HepG2 (cell line): ENCODE results near the gene TBC1D4. TPM values are rescaled to one million over a fixed set of nuclear protein-coding genes. Genes with fewer than 3 reads are reported as not detected.

Experiments used
- AKAP8 ChIP-seq: sonication (generic); formaldehyde crosslinking; IDR thresholded peaks from 2 replicates; pipeline ENCODE4 v1.5.1; 2020; ENCODE audit warnings: mild to moderate bottlenecking, missing genetic modification reagents
- GATAD2A ChIP-seq: IDR thresholded peaks from 2 replicates; pipeline ENCODE4 v1.6.1; 2016
- KDM6A ChIP-seq: IDR thresholded peaks from 2 replicates; pipeline ENCODE4 v1.6.1; 2016; ENCODE audit warnings: low read depth
- LCORL ChIP-seq, 2 experiments: fragments of 450-650 bp in 1 of 2; sonication (generic) in 1 of 2; formaldehyde crosslinking in 1 of 2; IDR thresholded peaks; 2 replicates each; pipeline versions ENCODE4 v1.5.0 to v1.6.1; 2017 to 2020; ENCODE audit warnings: antibody characterized with exemption in 1 of 2, missing genetic modification reagents in 1 of 2
- MAZ ChIP-seq, 2 experiments: sonication (generic) in 1 of 2; formaldehyde crosslinking in 1 of 2; IDR thresholded peaks; 2 replicates each; pipeline versions ENCODE4 v1.5.0 to v1.6.1; 2012 to 2020; ENCODE audit warnings: low read depth in 2 of 2, mild to moderate bottlenecking in 2 of 2, borderline replicate concordance in 1 of 2, improper control_type of control experiment in 1 of 2, low read length in 1 of 2, missing genetic modification reagents in 1 of 2, moderate library complexity in 1 of 2
- SALL1 ChIP-seq: sonication (generic); formaldehyde crosslinking; IDR thresholded peaks from 2 replicates; pipeline ENCODE4 v1.8.0; 2022; ENCODE audit warnings: mild to moderate bottlenecking, missing genetic modification reagents
- SIX4 ChIP-seq: sonication (generic); formaldehyde crosslinking; IDR thresholded peaks from 2 replicates; pipeline ENCODE4 v1.4.0; 2020; ENCODE audit warnings: missing genetic modification reagents
- SMYD3 ChIP-seq: sonication (generic); formaldehyde crosslinking; IDR thresholded peaks from 2 replicates; pipeline ENCODE4 v1.8.1; 2023; ENCODE audit warnings: mild to moderate bottlenecking, missing genetic modification reagents
- TEAD3 ChIP-seq: optimal IDR thresholded peaks from 2 replicates; pipeline ENCODE3; 2016; ENCODE audit warnings: borderline replicate concordance
- ZBTB7B ChIP-seq: sonication (generic); formaldehyde crosslinking; IDR thresholded peaks from 2 replicates; pipeline ENCODE4 v1.4.0; 2020; ENCODE audit warnings: missing genetic modification reagents
- ZFP62 ChIP-seq: sonication (generic); formaldehyde crosslinking; IDR thresholded peaks from 2 replicates; pipeline ENCODE4 v1.4.0; 2020; ENCODE audit warnings: missing genetic modification reagents
- ZNF292 ChIP-seq: sonication (generic); formaldehyde crosslinking; IDR thresholded peaks from 2 replicates; pipeline ENCODE4 v1.8.1; 2022; ENCODE audit warnings: mild to moderate bottlenecking, low read depth, missing genetic modification reagents, borderline replicate concordance
- ZNF510 ChIP-seq: sonication (generic); formaldehyde crosslinking; IDR thresholded peaks from 2 replicates; pipeline ENCODE4 v1.4.0; 2020; ENCODE audit warnings: low read depth, mild to moderate bottlenecking, missing genetic modification reagents
- ZNF652 ChIP-seq: IDR thresholded peaks from 2 replicates; pipeline ENCODE4 v1.6.1; 2016; ENCODE audit warnings: low read depth, borderline replicate concordance
- ZNF678 ChIP-seq: sonication (generic); formaldehyde crosslinking; IDR thresholded peaks from 2 replicates; pipeline ENCODE4 v1.4.0; 2020; ENCODE audit warnings: mild to moderate bottlenecking, missing genetic modification reagents
- ZNF709 ChIP-seq: sonication (generic); formaldehyde crosslinking; IDR thresholded peaks from 2 replicates; pipeline ENCODE4 v1.5.0; 2020; ENCODE audit warnings: mild to moderate bottlenecking, missing genetic modification reagents
- ZNF883 ChIP-seq: sonication (generic); formaldehyde crosslinking; IDR thresholded peaks from 2 replicates; pipeline ENCODE4 v1.5.1; 2020; ENCODE audit warnings: mild to moderate bottlenecking, missing genetic modification reagents; ENCODE audit errors: not compliant biosample characterization
- polyA plus RNA-seq, 8 experiments: library from polyadenylated mRNA; depleted of rRNA in 3 of 8; stranded (reverse) in 7 of 8; unstranded in 1 of 8; fragments of >200 nt; fragmentation: Illumina TruSeq in 4 of 8; extraction: Trizol in 4 of 8; gene quantifications; 2 replicates each; pipeline versions ENCODE4 v1.2.1 to v1.2.3, GENCODE V29; 2011 to 2016; ENCODE audit warnings: low read depth in 4 of 8, missing spikeins in 1 of 8, mixed read lengths in 1 of 8; ENCODE audit not compliant: insufficient read depth in 1 of 8
- total RNA-seq, 5 experiments: library from RNA; depleted of rRNA; stranded (reverse); fragments of >200 nt; fragmentation: Illumina TruSeq; extraction: Trizol; gene quantifications; 2 replicates each; pipeline ENCODE4 v1.2.3, GENCODE V29; 2016; ENCODE audit warnings: low read depth in 1 of 5
- TF ChIP-seq, protein P1 (sequence below): sonication (generic); formaldehyde crosslinking; IDR thresholded peaks from 2 replicates; pipeline ENCODE4 v1.4.0; 2020; ENCODE audit warnings: missing genetic modification reagents
- TF ChIP-seq, protein P2 (sequence below): sonication (generic); formaldehyde crosslinking; IDR thresholded peaks from 2 replicates; pipeline ENCODE4 v1.8.0; 2022; ENCODE audit warnings: mild to moderate bottlenecking, missing genetic modification reagents, moderate library complexity
- TF ChIP-seq, protein P3 (sequence below), 2 experiments: sonication (generic) in 1 of 2; formaldehyde crosslinking in 1 of 2; IDR thresholded peaks; 2 replicates each; pipeline versions ENCODE4 v1.4.0 to v1.6.1; 2018 to 2020; ENCODE audit warnings: missing genetic modification reagents in 2 of 2, borderline replicate concordance in 1 of 2, low read depth in 1 of 2, mild to moderate bottlenecking in 1 of 2, missing biosample characterization in 1 of 2
- TF ChIP-seq, protein P4 (sequence below): sonication (generic); formaldehyde crosslinking; IDR thresholded peaks from 2 replicates; pipeline ENCODE4 v1.4.0; 2020; ENCODE audit warnings: missing genetic modification reagents

TBC1D4 gene
- total and polyA plus RNA-seq, 2 of the 13 experiments (the other 11 are each of a cell fraction or from before 2014, with no cell fraction given): 35.9 to 64.4 TPM

DNA sequence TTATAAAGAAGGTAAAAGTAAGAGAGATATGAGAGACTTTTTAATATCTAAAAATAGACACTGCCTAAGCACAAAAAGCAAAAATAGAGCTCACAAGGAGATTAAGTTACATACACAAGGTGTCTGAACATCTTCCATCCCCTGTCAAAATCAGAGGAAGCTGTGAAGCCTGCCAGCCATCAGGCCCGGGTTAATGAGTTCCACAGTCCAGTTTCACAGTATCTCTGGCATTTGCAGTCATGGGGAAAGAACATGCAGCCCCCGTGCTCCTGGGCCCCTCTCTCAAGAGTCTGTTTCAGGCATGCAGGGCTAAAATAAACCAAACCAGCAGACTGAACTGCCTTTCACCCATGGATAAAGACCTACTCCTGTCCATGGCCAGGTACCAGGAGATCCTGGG is 79.2 kb downstream of the TBC1D4 start (continued):
- TF ChIP-seq, protein P1, sequence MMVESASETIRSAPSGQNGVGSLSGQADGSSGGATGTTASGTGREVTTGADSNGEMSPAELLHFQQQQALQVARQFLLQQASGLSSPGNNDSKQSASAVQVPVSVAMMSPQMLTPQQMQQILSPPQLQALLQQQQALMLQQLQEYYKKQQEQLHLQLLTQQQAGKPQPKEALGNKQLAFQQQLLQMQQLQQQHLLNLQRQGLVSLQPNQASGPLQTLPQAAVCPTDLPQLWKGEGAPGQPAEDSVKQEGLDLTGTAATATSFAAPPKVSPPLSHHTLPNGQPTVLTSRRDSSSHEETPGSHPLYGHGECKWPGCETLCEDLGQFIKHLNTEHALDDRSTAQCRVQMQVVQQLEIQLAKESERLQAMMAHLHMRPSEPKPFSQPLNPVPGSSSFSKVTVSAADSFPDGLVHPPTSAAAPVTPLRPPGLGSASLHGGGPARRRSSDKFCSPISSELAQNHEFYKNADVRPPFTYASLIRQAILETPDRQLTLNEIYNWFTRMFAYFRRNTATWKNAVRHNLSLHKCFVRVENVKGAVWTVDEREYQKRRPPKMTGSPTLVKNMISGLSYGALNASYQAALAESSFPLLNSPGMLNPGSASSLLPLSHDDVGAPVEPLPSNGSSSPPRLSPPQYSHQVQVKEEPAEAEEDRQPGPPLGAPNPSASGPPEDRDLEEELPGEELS (CRISPR knock-in tag): 0 out of 2 replicates have a peak, but pooled peaks have one; percentile 17
- TF ChIP-seq, protein P2, sequence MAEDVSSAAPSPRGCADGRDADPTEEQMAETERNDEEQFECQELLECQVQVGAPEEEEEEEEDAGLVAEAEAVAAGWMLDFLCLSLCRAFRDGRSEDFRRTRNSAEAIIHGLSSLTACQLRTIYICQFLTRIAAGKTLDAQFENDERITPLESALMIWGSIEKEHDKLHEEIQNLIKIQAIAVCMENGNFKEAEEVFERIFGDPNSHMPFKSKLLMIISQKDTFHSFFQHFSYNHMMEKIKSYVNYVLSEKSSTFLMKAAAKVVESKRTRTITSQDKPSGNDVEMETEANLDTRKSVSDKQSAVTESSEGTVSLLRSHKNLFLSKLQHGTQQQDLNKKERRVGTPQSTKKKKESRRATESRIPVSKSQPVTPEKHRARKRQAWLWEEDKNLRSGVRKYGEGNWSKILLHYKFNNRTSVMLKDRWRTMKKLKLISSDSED (CRISPR knock-in tag): no peak
- no peak for TF ChIP-seq SMYD3 (CRISPR knock-in tag)
- TF ChIP-seq ZFP62: no peak
- TF ChIP-seq GATAD2A (CRISPR knock-in tag): peak; percentile 52
- TF ChIP-seq, protein P3, sequence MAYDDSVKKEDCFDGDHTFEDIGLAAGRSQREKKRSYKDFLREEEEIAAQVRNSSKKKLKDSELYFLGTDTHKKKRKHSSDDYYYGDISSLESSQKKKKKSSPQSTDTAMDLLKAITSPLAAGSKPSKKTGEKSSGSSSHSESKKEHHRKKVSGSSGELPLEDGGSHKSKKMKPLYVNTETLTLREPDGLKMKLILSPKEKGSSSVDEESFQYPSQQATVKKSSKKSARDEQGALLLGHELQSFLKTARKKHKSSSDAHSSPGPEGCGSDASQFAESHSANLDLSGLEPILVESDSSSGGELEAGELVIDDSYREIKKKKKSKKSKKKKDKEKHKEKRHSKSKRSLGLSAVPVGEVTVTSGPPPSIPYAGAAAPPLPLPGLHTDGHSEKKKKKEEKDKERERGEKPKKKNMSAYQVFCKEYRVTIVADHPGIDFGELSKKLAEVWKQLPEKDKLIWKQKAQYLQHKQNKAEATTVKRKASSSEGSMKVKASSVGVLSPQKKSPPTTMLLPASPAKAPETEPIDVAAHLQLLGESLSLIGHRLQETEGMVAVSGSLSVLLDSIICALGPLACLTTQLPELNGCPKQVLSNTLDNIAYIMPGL (CRISPR knock-in tag; IDR thresholded peaks at IDR 0.05; ENCODE audit: borderline replicate concordance in 1 of 2, low read depth in 1 of 2): no peak
- TF ChIP-seq SALL1 (CRISPR knock-in tag): peak; percentile 83
- no peak for TF ChIP-seq ZNF709
- TF ChIP-seq ZBTB7B (CRISPR knock-in tag): peak; percentile 65; the same call in 1 of the 2 replicates
- TF ChIP-seq AKAP8 (CRISPR knock-in tag): no peak
- no peak for TF ChIP-seq ZNF652
- TF ChIP-seq, protein P4, sequence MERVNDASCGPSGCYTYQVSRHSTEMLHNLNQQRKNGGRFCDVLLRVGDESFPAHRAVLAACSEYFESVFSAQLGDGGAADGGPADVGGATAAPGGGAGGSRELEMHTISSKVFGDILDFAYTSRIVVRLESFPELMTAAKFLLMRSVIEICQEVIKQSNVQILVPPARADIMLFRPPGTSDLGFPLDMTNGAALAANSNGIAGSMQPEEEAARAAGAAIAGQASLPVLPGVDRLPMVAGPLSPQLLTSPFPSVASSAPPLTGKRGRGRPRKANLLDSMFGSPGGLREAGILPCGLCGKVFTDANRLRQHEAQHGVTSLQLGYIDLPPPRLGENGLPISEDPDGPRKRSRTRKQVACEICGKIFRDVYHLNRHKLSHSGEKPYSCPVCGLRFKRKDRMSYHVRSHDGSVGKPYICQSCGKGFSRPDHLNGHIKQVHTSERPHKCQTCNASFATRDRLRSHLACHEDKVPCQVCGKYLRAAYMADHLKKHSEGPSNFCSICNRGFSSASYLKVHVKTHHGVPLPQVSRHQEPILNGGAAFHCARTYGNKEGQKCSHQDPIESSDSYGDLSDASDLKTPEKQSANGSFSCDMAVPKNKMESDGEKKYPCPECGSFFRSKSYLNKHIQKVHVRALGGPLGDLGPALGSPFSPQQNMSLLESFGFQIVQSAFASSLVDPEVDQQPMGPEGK: peak; percentile 74
- TF ChIP-seq KDM6A (CRISPR knock-in tag): 0 out of 2 replicates have a peak, but pooled peaks have one; percentile 15
- no peak for TF ChIP-seq ZNF883 (CRISPR knock-in tag)
- peak; percentile 68 for TF ChIP-seq TEAD3 (CRISPR knock-in tag)
- no peak for TF ChIP-seq SIX4 (CRISPR knock-in tag)
- TF ChIP-seq ZNF510 (CRISPR knock-in tag): no peak
- TF ChIP-seq ZNF678: no peak
- no peak for TF ChIP-seq MAZ (IDR thresholded peaks at IDR 0.05; ENCODE audit: borderline replicate concordance, low read depth, low read length)
- no peak for TF ChIP-seq MAZ (CRISPR knock-in tag; IDR thresholded peaks at IDR 0.05; ENCODE audit: low read depth)
- TF ChIP-seq LCORL (IDR thresholded peaks at IDR 0.05): no peak
- TF ChIP-seq LCORL (CRISPR knock-in tag; IDR thresholded peaks at IDR 0.05): peak; percentile 63
- 0 out of 2 replicates have a peak, but pooled peaks have one; percentile 70 for TF ChIP-seq ZNF292 (CRISPR knock-in tag)
